Femur (tissue), 1 donor: ENCODE measurements around the gene NATD1.

Source experiments
- DNase-seq: peaks from one replicate; pipeline ENCODE4 v3.0.0-alpha.2; 2017

NATD1 gene

DNA sequence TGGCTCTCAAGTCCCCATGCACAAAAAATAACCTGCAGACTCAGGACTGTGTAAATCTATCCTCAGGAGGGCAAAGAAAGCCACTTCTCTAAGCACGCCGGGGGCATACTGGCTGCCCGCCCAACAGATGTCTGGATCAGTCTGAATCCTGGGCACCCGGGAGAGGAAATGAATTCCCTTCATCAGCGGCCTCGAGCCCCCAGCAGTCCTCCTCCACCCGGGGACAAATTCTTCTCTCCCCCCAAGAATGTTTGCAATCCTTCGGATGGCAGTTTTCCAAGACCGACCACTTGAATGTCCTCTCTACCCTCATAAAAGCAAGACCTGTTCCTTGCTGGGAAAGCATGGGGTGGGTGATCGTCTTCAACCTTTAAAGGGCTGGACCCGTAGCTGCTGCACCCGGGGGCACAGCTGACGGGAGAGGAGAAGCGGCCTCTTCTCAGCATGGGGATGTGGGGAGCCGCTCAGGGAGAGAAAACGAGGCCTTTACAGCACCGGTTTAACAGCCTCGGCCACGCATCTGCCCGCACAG, 21.9 kb upstream of the NATD1 start:
- peak; percentile 66 for DNase-seq

DNA sequence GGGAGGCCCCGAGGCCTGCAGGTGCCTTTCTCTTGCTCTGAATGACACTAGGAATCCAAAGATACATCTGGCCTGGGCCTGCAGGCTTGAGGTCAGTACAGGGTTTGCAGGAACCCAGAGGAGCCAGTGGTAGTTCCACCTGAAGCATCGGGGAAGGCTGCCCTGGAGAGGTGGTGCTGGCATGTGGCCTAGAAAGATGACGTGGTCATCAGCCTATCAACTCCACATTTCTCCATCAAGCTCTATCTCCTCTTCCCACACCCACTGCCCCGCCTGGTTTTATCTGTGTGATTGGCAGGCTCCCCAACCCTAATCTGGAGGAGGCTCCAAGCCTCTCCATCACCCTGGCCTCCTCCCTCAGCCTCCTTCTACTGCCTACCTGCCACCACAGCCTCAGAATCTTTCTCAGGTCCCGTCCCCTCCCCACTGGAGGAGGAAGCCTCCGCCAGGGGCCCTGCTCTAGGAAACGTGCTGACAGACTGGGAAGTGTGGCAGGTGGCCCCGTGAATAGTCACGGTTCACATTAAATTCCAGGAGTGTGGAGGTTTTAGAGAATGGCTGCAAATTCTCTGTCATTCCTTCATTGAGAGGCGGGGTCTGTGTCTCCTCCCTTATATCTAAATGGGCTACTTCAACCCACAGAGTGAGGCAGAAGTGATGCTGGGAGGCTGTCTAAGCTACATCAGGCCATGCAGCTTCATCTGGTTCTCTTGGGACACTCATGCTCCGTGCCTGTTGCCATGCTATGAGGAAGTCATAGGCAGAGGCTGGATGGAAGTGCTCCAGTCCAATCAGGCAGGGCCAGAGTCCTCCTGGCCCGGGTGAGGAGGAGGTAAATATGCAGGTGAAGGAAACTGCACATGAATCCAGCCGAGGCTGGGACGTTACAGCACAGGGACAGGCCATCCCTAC, 19.9 kb upstream of the NATD1 start:
- no peak for DNase-seq

DNA sequence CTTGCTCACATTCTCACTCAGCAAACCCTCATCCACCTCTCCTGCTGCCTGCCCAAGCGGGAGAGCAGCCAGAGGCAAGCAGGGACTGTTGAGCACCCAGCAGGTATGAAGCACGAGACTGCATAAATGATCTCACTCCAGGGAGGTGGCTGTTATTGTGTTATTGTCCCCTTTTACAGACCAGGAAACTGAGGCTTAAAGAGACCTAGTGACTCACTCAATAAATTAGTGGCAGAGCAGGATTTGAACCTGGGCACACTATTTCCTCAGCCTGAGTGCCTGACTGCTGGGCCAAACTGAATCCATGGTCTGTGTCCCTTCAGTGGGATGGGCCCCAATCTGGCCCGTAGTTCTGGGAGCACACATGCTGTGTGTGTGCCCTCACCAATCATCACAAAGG, 19.0 kb upstream of the NATD1 start:
- DNase-seq: no peak

DNA sequence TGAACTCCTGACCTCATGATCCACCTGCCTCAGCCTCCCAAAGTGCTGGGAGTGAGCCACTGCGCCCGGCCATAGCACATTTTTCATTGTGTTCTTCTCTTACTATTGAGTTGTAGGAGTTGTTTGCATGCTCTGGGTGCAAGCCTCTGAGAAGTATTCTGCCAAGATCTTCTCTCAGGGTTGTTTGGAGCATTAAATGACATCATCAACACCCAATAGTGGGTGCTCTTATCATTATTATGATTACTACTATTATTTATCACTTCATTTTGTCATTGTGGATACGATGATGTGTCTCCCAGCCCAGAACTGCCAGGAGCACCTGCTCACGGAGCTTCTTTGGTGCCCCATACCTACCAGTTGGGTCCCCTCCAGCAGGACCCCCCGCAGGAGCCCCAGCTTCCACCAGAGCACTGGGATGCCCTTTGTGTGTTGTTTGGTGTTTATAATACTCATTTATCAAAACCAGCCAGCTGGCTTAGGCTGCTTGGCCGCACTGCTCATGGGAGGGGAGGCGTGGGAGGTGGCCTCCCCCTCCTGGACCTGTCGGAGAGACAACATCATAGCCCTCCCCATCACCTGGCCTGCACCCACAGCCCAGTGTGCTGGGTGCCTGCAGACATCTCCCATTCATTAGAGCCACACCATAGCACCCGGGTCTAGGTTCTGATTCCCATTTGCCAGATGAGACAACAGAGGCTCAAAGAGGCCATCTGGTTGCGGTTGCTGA, 18.4 kb upstream of the NATD1 start:
- DNase-seq: no peak

DNA sequence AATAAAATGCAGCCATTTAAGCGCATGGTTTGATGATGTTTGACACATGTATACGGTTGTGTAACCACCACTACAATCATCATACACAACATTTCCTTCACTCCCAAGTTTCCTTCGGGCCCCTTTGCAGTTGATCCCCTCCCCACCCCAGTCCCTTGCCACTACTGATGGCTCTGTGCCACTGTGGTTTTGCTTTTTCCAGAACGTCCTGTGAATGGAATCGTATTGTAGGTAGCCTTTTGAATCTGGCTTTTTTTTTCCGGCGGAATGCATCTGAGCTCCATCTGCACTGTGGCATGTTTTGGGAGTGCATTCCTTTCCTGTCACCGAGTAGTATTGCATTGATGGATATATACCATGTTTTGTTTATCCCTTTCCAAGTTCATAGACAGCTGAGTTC, 16.2 kb upstream of the NATD1 start:
- no peak for DNase-seq

DNA sequence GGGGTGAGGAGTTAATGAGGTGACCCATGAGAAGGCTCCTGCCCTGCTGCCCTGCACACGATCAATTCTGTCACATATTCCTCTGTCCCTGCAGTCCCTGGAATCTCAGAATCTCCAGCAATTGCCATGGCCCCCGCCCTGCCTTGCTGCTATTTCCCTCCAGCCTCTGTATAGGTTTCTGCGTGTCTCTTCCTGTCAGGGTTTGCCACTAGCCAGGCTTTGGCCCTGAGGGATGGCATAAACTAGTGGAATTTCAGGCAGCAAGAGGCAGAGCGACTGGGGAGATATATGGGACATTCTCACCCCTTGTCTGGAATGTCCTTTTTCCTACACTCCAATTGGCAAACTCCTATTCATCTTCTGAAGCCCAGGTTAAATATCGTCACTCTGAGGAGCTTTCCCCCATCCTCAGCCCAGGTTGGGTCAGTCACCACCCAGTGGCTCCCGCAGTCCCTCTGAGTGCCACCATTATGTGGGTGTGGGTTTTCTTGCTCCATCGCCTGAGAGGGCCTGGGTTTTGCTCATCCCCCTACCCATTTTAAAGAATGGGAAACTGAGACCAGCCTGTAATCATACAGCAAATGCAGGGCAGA, 15.5 kb upstream of the NATD1 start:
- DNase-seq: no peak

DNA sequence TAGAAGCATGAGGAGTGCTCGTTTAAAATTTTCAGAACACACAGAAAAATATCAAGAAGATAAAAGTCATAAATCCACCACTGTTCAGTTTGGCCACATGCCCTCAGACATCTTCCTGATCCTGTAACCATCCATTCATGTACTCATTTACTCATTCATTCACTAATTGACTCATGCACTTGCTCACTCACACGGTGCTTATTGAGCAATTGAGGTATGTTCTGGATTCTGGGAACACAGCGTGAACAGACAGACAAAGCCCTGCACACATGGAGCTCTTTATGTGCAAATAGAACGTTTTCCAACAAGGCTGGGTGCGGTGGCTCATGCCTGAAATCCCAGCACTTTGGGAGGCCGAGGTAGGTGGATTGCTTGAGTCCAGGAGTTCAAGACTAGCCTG, 10.2 kb upstream of the NATD1 start:
- DNase-seq: no peak

DNA sequence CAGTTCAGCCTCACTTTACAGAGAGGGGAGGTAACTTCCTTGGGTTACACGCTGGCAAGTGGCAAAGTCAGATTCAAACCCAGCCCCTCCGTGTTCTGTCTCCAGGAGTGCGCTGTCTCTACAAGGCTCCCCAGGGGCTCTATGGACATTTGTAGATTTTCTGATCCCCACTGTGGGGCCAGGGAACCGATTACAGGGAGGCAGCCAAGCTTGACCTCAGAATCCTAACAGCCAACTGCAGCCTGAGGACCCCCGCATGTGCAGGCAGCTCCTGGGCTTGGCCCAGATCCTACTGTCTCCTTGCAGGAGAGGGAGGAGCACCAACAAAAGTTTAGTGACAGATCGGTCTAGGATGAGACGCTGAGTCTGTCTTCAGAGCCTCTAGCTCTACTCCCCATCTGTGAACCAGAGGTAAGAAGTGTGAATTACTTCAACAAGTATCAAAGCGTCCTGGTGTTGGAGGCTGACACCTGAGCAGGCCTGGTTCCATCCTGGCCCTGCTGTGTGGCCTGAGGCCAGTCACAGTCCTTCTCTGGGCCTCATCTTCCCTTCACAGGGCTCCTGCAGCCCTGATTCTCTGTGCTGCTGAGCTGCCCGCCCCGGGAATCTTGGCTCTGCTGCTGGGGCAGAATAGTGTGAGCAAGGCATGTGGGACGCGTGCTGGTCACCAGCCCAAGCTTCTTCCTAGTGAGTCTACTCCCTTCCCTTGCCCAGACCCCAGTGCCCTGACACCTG, 9.2 kb upstream of the NATD1 start:
- DNase-seq: no peak

DNA sequence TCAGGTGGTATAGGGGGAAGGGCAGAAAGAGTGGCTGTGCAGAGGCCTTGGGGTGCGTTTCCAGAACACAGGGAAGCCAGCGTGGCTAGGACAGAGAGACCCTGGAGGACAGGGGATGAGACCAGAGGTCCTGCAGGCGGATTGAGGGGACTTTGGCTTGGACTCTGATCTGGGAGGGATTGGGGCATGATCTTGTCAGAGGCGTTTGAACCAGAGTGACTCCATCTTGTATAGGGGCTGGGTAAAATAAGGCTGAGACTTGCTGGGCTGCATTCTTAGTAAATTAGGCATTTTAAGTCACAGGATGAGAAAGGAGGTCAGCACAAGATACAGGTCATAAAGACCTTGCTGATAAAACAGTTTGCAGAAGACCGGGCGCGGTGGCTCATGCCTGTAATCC, 5.4 kb upstream of the NATD1 start:
- DNase-seq: no peak

DNA sequence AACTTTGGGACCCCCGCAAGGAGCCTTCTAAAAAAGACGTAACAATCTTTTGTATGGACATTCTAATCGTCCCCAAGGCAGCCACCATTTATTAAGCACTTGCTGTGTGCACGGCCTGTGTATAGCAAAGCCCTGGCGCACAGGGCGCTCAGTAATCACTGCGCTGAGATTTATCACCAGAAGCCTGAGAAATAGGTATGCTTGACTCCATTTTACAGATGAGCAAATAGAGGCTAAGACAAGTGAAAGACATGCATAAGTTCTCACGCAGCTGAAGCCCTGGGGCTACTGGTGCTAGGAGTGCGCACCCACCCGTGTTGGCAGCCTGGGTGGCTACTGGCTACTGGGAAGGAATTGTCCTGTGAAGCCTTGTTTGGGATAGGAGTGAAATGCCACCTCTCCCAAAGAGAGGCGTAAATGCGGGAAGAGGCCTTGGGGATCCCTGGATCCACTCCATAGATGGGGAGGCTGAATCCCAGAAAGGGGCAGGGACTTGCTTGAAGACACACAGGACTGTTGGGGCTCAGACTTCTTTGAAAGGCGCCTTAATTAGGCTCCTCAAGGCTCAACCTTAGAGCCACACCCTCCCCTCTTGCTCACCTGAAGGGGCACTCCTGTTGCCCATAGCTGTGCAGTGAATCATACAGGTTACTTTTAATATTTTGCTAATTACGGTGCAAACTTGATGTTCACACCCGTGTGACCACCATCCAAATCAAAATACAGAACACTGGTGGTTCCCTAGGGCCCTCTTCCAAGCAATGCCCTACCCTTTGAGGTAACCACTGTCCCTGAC, 634 bp upstream of the NATD1 start:
- DNase-seq: no peak

DNA sequence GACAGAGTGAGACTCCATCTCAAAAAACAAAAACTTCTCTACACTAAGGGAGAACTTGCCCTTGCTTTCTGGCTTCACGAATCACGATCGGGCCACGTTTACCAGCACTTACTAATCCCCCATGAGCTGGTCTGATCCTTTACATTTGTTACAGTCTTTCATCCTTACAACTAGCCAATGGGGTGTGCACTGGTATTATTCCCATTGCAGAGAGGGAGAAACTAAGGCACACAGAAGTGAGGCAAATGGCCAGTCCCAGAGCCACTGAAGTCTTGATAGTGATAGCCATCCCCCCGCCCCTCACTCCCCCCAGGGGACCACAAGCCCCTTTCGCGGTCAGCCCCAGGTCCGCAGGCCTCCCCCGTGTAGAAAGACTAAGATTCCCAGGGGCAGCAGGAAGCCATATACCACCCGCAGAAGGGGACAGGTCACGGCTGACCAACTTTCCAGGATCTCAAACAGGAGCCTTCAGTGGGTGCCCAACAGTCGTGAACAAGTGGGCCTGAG, 868 bp downstream of the NATD1 start:
- no peak for DNase-seq

DNA sequence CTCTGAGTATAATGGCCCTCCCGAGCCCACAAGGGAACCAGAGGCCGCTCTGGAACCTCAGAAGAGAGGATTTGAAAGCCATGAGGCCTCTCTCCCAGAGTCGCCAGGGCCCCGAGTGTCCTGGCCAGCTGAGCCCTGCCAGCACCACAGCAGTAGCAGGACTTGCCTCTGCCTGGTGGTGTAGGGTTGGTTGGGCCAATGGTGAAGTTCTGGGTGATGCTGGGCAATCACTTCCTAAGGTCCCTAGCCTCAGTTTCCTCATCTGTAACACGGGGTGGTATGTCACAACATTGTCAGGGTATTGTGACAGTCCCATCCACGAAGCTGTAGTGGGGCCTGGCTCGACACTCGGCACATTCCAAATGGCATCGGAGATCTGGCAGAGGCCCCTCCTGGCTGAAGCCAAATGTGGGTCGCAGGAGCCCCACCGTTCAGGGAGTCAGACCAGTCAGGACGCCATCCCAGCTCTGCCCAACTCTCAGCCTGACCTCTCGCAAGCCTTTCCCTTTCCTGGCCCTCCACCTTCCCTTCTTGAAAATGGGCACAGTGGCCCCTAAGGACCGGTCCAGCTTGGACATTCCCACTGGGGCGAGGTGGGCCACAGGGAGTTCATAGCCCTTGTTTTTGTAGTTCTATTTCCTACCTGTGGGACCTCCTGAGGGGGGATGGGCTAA, 1.7 kb downstream of the NATD1 start:
- no peak for DNase-seq

DNA sequence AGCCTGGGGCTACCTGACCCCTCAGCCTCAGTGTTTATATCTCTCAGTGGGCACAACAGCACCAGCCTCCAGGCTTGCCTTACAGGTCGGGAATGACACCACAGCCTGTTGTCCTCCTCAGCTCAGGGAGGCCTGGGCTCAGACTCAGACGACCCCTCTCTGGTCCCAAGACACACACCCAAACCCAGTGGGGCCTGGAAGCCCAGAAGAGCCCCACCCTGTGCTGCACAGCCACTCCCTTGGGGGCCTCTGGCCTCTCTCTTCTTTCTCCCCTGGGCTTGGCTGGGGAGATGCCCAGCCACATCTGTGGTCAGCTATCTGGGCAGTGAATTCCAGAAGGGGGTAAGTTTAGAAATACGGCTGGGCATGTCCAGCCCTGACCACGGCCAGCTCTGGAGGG, 2.4 kb downstream of the NATD1 start:
- DNase-seq: no peak

DNA sequence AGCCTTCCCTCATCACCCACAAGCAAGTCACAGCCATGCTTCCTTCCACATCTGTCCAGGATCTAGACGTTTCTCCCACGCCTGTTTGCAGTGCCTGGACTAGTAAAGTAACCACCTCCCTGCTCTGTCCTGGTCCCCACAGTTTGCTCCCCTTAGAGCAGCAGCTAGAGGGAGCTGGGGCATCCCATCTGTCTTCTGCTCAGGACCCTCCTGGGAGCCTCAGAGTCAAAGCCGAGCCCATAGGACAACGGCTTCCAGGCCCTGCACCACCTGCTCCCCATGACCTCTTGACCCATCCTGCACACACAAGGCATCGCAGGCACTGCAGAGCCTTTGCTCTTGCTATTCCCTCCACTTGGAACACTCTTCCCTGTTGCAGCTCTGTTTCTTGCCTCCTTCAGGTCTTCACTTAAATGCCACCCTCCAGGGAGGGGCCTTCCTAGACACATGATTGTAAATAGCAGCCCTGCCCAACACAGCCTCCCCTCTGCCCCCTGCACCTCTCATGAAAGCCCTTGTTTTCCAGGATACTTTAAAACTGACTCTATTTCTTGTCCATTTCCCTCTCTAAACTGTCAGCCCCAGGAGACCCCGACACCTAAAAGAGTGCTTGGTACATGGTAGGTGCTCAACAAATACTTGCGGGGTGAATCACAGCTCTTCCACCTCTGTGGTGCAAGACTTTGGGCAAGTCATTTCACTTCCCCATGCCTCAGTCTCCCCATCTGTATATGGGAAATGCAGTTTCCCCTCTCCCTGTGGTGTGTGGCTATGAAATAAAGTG, 3.1 kb downstream of the NATD1 start:
- DNase-seq: no peak

DNA sequence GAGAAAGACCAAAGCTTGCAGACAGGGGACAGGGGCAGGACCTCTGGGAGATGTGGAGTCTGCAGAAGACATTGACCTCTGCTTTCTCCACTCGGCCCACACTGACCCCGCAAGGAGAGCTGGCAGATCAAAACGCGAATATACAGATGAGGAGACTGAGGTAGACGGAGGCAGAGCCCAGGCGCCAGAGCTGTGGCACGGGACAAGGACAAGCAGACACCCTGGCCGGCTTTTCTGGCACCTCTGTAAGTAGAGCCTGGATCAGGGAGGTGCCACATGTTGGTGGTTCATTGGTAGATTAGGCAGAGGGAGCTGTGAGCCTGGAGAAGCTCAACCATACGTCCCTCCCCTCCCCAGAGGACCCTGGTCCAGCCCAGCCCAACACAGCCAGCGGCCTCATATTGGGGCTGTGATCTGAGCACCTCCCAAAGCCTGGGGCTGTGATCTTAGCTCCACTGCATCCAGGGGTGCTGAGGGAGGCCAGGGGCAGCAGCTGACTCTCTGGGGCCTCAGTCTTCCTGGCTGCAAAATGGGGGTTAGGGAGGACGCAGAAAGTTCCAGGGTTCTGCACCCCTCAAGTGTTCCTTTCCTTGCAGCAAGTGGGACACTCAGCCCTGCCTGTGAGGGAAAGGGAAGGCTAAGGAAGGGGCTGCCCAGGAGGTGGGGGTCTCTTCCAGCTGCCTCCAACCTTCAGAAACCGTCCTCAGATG, 4.0 kb downstream of the NATD1 start:
- no peak for DNase-seq

DNA sequence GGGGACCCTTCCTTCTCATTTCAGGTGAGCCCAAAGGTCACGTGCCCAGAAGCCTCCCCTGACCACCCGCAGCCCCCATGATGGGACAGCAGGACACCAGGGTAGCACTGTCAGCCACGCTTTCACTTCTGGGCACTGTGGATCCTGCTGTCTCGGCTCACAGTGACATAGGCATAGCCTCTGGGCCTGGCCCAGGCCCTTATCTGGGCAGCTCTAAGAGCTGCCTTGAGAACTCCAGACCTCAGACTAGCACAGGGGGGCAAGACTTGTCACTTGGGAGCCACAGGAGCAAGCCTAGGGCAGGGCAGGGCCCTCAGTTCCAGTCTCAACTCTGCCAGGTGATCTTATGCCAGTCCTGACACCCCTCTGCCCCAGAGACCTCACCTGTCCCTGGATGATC, 4.7 kb downstream of the NATD1 start:
- no peak for DNase-seq

DNA sequence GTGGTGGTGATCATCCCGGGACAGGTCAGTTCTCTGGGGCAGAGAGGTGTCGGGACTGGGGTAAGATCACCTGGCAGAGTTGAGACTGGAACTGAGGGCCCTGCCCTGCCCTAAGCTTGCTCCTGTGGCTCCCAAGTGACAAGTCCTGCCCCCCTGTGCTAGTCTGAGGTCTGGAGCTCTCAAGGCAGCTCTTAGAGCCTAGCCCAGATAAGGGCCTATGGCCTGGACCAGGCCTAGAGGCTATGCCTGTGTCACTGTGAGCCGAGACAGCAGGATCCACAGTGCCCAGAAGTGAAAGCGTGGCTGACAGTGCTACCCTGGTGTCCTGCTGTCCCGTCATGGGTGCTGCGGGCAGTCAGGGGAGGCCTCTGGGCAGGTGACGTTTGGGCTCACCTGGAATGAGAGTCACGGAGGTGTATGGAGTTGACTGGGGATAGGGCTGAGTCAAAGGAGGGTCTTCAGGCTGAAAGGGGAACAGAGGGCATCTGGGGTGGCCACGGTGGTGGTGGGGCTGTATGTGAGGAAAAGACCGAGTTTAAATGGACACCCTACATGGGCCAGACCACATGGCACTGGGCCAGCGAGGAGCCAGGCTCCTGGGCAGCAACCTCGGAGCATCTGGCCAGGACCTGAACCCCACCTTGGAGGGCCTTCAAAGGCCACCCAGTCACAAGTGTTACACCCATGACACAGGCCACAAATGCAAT, 5.5 kb downstream of the NATD1 start:
- DNase-seq: no peak

DNA sequence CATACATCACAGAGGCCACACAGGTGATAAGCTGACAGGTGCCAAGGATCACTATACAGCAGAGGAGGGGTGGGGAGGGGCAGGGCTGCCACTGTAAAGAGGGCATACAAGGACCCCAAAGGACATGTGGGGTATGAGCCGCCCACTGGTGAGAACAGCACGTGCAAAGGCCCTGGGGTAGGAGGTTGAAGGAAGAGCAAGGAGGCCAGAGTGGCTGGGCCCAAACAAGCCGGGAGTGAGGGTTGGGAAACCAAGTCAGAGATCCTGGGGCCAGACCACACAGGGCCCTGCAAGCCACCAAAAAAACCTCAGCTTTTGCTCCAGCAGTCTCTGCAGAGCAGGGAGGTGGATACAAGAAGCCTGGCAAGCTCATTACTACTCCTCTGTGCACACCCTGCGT, 6.5 kb downstream of the NATD1 start:
- no peak for DNase-seq

DNA sequence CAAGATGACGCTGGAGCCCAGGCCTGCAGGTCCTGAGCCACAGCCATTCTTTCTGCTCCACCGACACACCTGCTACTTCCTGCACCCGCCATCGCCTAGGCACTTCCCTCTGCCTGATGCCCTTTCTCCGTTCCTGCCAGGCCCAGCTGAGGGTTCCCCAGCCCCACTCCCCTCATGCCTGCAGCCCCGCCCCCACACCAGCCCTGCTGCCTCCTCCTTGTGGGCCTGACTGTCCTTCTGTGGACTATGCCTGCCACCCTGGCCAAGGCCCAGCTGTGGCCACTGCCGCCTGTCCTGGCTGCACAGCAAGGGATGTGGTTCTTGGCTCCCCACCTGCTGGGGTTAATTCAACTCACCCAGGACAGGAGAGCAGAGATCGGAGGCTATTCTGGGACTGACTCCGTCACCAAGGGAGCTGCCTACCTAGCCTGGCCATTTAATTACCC, 7.5 kb downstream of the NATD1 start:
- DNase-seq: no peak
